ENCODE measurements around the gene NEU4. TPM values are rescaled to one million over a fixed set of nuclear protein-coding genes. Genes with fewer than 3 reads are reported as not detected.
"Not testable (repeated sequence)": the region's sequence is repeated elsewhere in the genome, so short reads cannot be mapped to it uniquely, and the experiment has no call there.

NEU4 gene
- total RNA-seq, 1 experiment from 2014 or later, result not detected

DNA sequence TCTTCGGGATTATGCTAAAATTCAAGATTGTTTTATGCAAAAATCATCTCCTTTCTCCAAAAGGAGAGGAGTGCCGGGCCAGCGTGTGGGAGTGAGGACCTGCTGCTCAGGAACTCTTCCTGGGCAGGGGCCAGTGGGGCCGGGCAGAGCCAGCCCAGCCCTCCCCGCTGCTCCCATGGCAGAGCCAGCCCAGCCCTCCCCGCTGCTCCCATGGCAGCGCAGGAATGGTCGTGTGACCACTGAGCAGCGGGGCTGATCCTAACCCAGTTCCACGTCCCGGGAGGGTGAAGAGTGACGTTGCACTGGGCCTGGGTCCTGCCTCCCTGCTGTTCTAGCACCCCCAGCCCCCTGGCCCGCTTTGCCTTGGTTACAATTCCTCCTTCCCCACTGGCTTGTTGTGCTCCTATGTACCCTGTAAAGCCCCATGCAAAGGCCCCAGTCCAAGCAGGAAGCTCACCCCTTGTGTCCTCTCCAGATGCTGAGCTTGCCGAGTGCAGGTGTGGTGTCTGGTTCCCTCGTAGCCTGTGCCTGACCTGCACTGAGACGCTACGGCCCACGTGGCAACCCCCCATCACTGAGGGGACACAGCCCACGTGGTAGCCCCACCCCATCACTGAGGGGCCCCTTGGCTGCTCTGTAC lies 11.4 kb upstream of the NEU4 start:
- peak; percentile 44 for DNase-seq (ENCODE audit: low spot score)
- in situ Hi-C loops (cut with HindIII; ENCODE audit: low sequenced_read_pairs), result no loop called here

DNA sequence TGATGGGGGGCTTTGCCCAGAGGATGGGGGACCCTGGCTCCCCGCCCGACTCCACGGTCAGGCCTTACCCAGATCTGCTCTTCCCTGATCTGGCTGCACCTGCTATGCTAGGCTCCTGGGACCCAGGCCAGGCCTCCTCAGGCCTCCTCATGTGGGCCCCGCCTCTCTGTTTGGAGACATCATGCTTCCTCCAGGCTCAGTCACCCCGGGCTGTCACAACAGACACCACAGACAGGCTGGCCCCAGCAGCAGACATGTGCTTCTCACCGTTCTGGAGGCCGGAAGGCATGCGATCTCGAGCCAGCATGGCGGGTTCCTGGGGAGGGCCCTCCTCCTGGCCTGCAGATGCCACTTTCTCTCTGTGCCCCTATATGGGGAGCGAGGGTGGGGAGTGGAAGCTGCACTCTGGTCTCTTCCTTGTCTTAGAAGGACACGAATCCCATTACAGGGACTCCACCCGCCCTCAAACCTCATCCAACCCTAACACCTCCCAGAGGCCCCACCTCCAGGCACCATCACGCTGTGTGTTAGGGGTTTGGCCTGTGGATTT lies 10.8 kb upstream of the NEU4 start:
- peak; percentile 73 for DNase-seq (ENCODE audit: low spot score)
- in situ Hi-C loops (cut with HindIII; ENCODE audit: low sequenced_read_pairs), result no loop called here

DNA sequence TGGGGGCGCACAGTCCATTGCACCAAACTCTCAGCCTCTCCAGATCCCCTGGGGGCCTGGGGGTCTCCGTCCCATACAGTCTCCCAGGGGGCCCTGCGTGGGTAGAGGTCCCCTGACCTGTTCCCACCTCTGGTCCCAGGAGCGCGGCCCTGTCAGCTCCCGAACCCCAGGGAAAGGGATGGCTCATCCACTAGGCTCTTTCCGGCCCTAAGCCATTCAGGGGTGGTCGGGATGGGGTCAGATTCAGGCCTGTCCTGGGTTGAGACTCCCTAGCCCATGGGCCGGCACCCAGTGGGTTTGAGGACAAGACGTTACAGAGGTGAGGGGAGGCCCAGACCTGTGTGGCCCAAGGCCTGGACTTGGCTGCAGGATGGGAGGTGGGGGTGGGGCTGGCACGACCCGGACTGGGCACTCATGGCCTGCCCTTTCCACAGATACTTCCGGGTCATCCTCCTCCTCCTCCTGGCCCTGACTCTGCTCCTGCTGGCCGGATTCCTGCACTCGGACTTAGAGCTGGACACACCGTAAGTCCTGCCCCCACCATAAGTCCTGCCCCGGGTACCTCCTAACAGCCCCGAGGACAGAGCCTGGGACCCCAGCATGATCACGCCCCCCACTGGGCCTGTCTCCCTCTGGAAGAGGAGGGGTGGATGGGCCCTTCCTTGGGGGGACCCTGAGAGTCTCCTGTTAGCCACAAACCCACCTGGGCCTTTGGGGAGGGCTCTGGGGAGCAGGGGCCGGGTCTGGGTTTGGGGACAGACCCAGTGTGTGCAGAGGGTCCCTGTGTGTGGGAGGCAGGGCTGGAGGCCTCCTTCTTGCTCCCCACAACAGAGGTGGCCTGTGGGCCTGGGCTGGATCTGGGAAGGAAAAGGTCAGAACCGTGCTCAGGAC lies 10.1 kb upstream of the NEU4 start:
- in situ Hi-C loops (cut with HindIII; ENCODE audit: low sequenced_read_pairs), result no loop called here
- DNase-seq (ENCODE audit: low spot score), result no peak

DNA sequence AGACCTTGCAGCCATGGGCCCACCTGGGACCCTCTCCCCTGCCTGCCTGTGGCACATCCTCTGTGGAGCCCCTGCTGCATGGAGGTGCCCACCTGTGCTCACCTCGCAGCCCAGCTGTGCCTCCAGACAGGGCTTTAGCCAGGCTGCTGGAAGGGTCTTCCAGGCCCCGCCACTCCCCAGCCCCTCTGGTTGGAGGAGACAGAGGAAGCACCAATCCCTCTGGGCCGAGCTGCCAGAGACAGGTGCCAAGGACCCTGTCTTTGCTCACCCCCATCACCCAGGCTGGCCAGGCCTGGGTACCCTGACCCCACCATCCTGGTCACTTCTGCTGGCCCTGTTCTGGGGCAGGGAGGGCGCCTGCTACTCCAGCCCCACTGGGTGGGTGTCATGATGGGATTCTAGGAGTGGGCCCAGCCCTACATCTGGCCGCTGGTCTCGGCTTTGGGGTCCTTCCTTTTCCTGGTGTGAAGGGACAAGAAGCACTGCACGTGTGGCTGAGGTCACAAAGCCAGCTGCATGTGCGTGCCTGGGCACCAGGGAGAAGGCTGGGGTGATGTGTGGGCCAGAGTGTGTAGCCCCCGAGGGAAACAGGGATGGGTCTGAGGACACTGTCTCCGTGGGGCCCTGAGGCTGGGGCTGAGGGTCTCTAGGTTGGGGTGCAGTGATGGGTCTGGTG lies 9.3 kb upstream of the NEU4 start:
- DNase-seq (ENCODE audit: low spot score), result no peak
- in situ Hi-C loops (cut with HindIII; ENCODE audit: low sequenced_read_pairs), result no loop called here

DNA sequence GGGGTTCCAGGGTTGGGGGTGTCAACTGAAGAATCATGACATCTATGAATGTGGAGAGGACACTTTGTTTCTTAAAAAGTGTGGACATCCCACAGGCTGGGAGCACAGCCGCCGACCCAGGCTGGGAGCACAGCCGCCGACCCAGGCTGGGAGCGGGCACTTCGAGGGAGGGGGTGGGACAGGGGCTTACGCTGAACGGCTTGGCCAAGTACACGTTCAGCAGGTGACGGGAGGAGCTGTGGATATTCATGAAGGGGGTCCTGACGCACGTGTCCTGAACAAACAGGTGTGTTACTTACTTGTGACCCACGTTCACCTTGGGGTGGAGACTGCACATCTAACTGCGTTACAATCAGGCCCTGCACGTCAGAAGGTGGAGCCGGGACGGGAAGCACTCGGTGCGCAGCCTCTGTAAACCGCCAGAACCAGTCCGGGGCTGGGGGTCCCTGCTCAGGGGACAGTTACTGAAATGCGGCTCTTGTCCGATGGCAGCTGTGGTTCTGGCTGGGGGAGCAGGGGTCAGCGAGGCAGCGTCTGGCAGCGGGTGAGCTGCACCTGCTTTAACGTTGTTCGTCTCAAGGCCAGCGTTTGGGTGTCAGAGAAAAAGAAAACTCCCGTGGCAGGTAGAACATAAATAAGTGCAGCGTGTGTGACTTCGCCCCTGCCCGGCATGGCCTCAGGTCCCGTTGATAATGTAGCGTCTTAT lies 8.6 kb upstream of the NEU4 start:
- in situ Hi-C loops (cut with HindIII; ENCODE audit: low sequenced_read_pairs), result not testable (repeated sequence)

DNA sequence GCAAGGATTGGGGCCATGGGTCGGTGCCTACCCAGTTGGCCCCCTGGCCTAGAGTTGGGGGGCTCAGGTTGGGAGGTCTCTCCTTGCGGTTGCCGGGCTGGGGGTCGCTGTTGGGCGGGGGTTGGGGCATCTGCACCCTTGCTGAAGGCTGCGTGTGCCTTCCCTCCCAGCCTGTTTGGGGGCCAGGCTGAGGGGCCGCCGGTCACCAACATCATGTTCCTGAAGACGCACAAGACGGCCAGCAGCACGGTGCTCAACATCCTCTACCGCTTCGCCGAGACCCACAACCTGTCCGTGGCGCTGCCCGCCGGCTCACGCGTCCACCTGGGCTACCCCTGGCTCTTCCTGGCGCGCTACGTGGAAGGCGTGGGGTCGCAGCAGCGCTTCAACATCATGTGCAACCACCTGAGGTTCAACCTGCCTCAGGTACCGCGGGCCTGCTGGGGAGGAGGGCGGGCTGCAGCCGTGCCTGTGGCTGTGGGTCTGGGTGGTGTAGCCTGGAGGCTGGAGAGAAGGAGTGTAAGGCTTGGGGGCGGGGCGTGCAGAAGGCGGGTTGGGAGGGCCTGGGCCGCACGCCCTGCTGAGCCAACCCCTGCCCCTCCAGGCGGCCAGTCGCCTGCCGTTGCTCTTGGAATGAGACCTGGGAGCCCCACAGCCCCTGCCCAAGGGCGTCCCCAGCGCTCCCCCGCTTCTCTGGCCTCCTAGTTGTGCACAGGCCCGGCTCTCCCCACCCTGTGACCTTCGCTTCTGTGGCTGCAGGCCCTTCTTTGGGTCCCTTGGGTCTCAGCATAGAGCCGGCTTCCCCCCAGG lies 7.2 kb upstream of the NEU4 start:
- in situ Hi-C loops (cut with HindIII; ENCODE audit: low sequenced_read_pairs), result no loop called here
- DNase-seq (ENCODE audit: low spot score), result no peak

More for the DNA sequence above, 8.6 kb upstream of the NEU4 start:
- not testable (repeated sequence) for DNase-seq (ENCODE audit: low spot score)

DNA sequence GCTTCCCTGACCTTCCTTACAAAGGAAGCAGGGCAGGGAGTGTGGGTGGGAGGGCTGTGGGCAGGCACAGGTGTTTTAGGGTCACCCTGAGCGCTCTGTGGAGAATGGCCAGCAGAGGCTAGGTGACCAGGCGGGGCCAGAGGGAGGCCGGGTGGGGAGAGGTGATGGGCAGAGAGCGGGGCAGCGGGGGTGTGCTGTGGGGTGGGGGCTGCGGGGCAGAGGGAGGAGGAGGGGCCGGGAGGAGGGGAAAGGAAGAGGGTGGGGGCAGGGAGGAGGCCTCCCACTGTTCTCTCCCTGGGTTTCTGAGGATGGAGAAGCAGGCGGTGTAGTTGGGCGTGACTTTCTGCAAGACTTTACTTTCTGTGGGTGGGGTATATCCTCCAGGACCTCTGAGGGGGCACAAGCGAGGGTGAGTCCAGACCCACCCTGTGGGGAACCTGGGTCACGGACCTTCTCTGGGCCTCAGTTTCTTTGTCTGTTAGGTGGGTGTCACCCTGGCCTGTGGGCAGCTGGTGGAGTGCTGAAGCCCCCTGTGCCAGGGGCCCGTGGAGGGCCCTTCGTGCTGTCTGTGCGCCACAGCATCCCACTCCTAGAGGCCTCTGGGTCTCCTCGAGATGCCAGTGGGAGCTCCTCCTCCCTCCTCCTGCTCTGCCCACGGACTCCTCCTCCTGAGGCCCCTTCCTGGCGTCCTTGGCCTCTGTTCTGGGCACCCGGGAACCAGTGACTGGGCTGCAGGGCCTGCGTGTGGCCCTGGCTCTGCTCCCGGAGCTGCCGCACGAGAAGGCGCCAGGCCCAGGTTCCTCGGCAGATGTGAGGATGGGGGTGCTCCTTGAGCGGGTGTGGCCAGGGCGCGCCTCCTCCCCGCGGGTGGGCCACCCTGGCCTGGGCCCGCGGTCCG lies 6.3 kb upstream of the NEU4 start:
- DNase-seq (ENCODE audit: low spot score), result peak; percentile 6
- in situ Hi-C loops (cut with HindIII; ENCODE audit: low sequenced_read_pairs), result no loop called here

DNA sequence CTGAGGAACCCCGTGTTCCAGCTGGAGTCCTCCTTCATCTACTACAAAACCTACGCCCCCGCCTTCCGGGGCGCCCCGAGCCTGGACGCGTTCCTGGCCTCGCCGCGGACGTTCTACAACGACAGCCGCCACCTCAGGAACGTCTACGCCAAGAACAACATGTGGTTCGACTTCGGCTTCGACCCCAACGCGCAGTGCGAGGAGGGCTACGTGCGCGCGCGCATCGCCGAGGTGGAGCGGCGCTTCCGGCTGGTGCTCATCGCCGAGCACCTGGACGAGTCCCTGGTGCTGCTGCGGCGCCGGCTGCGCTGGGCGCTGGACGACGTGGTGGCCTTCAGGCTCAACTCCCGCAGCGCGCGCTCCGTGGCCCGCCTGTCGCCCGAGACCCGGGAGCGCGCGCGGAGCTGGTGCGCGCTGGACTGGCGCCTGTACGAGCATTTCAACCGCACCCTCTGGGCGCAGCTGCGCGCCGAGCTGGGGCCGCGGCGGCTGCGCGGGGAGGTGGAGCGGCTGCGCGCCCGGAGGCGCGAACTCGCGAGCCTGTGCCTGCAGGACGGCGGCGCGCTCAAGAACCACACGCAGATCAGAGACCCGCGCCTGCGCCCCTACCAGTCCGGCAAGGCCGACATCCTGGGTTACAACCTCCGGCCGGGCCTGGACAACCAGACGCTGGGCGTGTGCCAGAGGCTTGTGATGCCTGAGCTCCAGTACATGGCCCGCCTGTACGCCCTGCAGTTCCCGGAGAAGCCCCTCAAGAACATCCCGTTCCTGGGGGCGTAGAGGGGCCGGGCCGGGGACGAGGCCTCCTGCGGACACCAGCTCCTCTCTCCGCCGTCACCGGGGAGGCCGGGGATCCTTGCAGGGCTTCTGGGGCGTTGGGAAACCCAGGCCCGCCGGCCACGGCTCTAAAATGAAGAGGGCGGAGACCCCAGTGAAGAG lies 5.3 kb upstream of the NEU4 start:
- DNase-seq (ENCODE audit: low spot score), result peak; percentile 69
- in situ Hi-C loops (cut with HindIII; ENCODE audit: low sequenced_read_pairs), result no loop called here

DNA sequence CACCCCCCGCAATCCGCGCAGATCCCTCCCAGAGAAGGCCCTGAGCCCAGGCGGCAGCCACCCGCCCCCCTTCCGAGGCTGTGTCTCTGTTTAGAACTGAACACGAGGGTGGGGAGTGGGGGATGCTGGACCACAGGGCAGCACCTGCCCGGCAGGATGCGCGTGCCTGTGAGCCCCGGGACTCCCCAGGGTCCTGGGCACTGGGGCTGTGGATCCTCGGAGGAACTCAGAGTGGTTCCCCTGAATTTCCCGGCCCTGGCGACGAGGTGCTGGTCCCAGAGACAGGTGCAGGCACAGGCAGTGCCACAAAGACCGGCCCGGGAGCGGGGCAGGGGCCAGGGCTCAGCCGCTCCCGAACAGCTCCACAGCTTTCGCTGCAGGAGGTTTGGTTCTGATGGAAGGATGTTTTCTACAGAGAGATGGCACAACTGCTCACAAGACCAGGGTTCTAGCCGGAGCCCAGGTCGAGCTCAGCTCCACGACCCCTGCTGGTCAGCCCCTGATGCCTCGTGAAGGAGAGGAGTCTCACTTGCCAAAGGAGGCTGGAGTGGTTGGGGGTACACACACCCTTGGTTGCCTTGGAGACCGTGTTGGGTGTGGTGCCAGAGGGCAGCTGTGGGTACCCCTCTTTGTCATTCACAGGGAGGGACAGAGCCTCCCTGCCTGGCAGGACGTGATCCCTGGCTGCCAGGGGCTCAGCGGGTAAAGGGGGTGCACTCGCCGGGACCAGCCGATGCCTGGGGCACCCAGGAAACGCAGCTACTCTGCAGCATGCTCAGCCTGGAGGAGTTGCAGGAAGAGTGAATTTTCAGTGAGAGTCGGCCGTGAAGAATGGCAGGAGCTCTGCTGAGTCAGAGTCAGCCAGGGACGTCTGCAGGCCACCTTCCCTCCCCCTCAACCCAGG lies 4.4 kb upstream of the NEU4 start:
- DNase-seq (ENCODE audit: low spot score), result peak; percentile 43

DNA sequence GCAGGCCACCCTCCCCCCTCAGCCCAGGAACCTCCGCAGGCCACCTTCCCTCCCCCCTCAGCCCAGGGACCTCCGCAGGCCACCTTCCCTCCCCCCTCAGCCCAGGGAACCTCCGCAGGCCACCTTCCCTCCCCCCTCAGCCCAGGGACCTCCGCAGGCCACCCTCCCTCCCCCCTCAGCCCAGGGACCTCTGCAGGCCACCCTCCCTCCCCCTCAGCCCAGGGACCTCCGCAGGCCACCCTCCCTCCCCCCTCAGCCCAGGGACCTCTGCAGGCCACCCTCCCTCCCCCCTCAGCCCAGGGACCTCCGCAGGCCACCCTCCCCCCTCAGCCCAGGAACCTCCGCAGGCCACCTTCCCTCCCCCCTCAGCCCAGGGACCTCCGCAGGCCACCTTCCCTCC lies 2.8 kb upstream of the NEU4 start:
- DNase-seq (ENCODE audit: low spot score); in situ Hi-C loops (cut with HindIII; ENCODE audit: low sequenced_read_pairs): not testable (repeated sequence)

More for the DNA sequence above, 4.4 kb upstream of the NEU4 start:
- in situ Hi-C loops (cut with HindIII; ENCODE audit: low sequenced_read_pairs), result no loop called here

DNA sequence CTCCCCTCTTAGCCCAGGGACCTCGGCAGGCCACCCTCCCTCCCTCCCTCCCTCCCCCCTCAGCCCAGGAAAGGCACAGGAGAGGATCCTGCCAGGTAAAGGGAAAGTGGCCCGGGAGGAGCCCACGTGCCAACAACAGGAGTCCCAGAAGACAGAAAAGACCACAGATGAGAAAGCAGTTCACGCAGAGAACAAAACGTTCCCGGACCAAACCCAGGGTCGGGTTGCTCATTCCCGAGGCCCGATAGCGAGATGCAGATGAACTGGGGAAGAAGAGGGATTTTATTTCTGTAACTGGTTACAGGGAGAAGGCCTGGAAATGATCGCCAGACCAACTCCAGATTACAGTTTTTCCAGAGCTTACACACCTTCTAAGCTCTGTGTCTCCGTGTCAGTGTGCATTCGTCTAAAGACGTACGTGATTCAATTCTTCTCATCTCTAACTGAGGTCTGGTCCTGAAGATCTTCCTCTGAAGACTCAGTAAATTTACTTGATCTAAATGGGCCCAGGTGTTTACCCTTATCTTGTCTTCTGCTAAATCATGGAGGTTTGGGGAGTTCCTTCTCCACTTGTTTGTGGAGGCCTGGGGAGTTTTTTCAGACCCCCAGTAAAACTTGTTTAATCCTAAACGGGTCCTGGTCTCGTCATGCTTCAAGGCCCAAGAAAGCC lies 807 bp upstream of the NEU4 start:
- in situ Hi-C loops (cut with HindIII; ENCODE audit: low sequenced_read_pairs), result no loop called here
- no peak for DNase-seq (ENCODE audit: low spot score)

DNA sequence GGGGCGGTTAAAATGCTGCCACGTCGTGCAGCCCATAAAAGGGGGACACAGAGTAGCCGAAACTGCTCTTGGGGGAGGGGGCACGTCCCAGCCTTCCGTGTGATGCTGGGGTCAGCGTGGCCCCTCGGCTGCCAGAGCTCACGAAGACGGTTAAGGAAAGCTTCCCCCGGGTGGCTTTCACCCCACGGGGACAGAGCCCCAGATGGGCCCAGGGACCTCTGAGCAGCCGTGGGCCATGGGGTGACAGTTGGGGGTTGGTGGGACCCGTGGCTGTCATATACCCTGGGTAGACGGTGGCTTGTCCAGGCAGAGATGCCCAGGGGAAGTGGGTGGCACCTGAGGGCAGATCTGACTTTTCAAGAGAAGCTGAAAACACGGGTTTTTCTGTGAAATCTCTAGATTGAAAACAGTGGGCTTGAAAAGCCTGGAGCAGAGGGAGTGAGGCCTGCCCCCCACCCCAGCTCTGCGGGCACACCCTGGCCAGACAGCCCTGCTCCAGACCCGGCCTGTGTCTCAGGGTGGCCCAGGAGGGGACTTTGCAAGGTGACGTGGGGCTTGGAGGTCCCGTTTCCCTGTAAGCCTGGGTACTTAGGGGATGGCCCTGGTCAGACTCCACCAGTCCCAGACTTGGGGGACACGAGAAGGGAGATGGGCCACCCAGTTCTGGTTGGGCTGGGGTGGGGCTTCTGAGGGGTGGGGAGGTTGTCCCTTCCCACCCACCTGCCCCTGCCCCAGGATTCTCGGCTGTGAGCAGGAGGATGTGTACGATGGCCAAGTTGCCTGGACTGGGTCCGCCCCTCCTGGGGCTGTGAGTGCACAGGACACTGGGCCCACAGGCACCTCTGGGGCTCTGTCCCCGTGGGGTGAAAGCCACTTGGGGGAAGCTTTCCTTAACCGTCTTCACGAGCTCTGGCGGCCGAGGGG lies 652 bp downstream of the NEU4 start:
- DNase-seq (ENCODE audit: low spot score), result no peak
- in situ Hi-C loops (cut with HindIII; ENCODE audit: low sequenced_read_pairs), result no loop called here

DNA sequence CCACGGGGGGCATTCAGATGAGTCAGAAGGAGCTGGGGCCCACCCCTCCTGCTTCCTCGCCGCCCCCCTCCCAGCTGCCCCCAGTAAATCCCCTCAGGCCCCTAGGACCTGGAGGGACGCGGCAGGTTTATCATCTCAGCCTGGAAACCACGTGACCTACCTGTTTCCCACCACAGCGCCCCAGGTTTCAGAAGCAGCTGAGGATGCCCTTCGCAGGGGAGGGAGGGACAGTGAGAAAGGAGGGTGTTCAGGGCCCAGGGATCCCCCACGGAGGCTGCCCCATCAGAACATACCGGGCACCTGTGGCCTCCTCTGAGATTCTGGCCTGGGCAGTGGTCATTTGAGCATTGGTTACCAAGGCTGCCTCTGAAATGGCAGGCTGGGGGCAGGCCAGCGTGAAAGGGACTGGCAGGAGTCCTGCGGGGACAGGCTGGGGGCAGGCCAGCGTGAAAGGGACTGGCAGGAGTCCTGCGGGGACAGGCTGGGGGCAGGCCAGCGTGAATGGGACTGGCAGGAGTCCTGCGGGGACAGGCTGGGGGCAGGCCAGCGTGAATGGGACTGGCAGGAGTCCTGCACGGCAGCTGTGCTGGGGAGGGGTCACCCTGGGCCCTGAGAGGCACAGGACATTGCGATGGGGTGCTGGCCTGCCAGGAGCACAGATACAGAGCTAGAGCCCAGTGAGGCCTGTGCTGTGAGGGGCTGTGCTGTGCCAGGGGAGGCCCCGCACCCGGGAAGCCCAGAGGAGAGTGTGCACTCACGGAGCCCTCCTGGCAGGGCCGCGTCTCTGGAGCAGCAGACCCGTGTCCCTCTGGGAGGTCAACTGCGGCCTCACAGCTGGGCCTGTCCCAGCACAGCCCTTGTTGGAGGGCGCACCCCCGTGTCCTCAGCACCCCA lies 1.6 kb downstream of the NEU4 start:
- DNase-seq (ENCODE audit: low spot score), result peak; percentile 4
- in situ Hi-C loops (cut with HindIII; ENCODE audit: low sequenced_read_pairs), result no loop called here
